K562 (cell line): Measurements from ENCODE around the gene CCDC34. TPM values are rescaled to one million over a fixed set of nuclear protein-coding genes. Genes with fewer than 3 reads are reported as not detected.

ENCODE experiments used
- CBFB ChIP-seq: sonication (generic); formaldehyde crosslinking; IDR thresholded peaks from 2 replicates; pipeline ENCODE4 v1.4.0; 2020; ENCODE audit warnings: mild to moderate bottlenecking, missing genetic modification reagents
- CREB1 ChIP-seq, 2 experiments: sonication (generic) in 1 of 2; formaldehyde crosslinking in 1 of 2; IDR thresholded peaks; 2 replicates each; pipeline versions ENCODE4 v1.6.1 to v1.8.0; 2012 to 2022; ENCODE audit warnings: inconsistent platforms in 1 of 2, mild to moderate bottlenecking in 1 of 2, missing genetic modification reagents in 1 of 2, moderate library complexity in 1 of 2
- KAT7 ChIP-seq: sonication (generic); formaldehyde crosslinking; IDR thresholded peaks from 2 replicates; pipeline ENCODE4 v1.8.0; 2022; ENCODE audit warnings: missing genetic modification reagents, mild to moderate bottlenecking, borderline replicate concordance
- NBN ChIP-seq: fragments of 450-650 bp; IDR thresholded peaks from 2 replicates; pipeline ENCODE4 v1.6.1; 2016; ENCODE audit warnings: low read depth, mild to moderate bottlenecking
- NFE2L1 ChIP-seq: fragments of 450-650 bp; IDR thresholded peaks from 2 replicates; pipeline ENCODE4 v1.6.1; 2016; ENCODE audit warnings: missing genetic modification characterization, low read depth, mild to moderate bottlenecking, missing compliant biosample characterization, moderate library complexity, borderline replicate concordance
- NRF1 ChIP-seq, 2 experiments: fragments of 450-650 bp; IDR thresholded peaks in 1 of 2; conservative IDR thresholded peaks in 1 of 2; 2 replicates each; pipeline ENCODE4 v1.6.1; 2014; ENCODE audit warnings: mild to moderate bottlenecking in 2 of 2
- PHF21A ChIP-seq: fragments of 450-650 bp; IDR thresholded peaks from 2 replicates; pipeline ENCODE4 v1.6.1; 2017; ENCODE audit warnings: low read depth, borderline replicate concordance
- PPARD ChIP-seq: fragments of 250-450 bp; sonication (Bioruptor Pico); IDR thresholded peaks from 2 replicates; pipeline ENCODE4 v1.8.0; 2022; ENCODE audit warnings: inconsistent platforms, mild to moderate bottlenecking, moderate library complexity
- PRDM10 ChIP-seq: fragments of 450-650 bp; IDR thresholded peaks from 2 replicates; pipeline ENCODE4 v1.6.1; 2018; ENCODE audit not compliant: partially characterized antibody
- RBM22 ChIP-seq: fragments of 200-400 bp; formaldehyde crosslinking; IDR thresholded peaks from 2 replicates; pipeline ENCODE4 v1.6.1; 2018; ENCODE audit warnings: low read length, low read depth; ENCODE audit not compliant: poor library complexity, severe bottlenecking
- RFX5 ChIP-seq: IDR thresholded peaks from 2 replicates; pipeline ENCODE4 v1.6.1; 2011; ENCODE audit warnings: low read depth, mild to moderate bottlenecking, improper control_type of control experiment, low read length
- SAFB2 ChIP-seq: fragments of 200-400 bp; formaldehyde crosslinking; IDR thresholded peaks from 2 replicates; pipeline ENCODE4 v1.6.1; 2018; ENCODE audit warnings: borderline replicate concordance, low read length, low read depth, moderate library complexity; ENCODE audit not compliant: severe bottlenecking
- SIN3A ChIP-seq, 2 experiments: fragments of 150-350 bp in 1 of 2; IDR thresholded peaks; 2 replicates each; pipeline ENCODE4 v1.6.1; 2011 to 2016; ENCODE audit warnings: borderline replicate concordance in 2 of 2, low read depth in 2 of 2, low read length in 2 of 2, mild to moderate bottlenecking in 2 of 2, moderate library complexity in 2 of 2; ENCODE audit not compliant: control insufficient read depth in 1 of 2
- SNIP1 ChIP-seq: fragments of 450-650 bp; IDR thresholded peaks from 2 replicates; pipeline ENCODE4 v1.7.1; 2017; ENCODE audit warnings: low read depth, mild to moderate bottlenecking
- TARDBP ChIP-seq: fragments of 450-650 bp; IDR thresholded peaks from 2 replicates; pipeline ENCODE4 v1.6.1; 2016
- ZNF583 ChIP-seq: fragments of 250-450 bp; sonication (Bioruptor Pico); IDR thresholded peaks from 2 replicates; pipeline ENCODE4 v1.4.0; 2020
- ZNF77 ChIP-seq: fragments of 250-450 bp; sonication (Bioruptor Pico); IDR thresholded peaks from 2 replicates; pipeline ENCODE4 v1.5.0; 2020
- polyA plus RNA-seq, 8 experiments: library from polyadenylated mRNA; depleted of rRNA in 4 of 8; stranded (reverse) in 5 of 8; unstranded in 3 of 8; fragments of >200 nt; fragmentation: Nextera tagmentation in 2 of 8; fragmentation: Illumina TruSeq in 1 of 8; extraction: Ambion mirVana in 2 of 8; extraction: Trizol in 1 of 8; gene quantifications; 2 replicates each; pipeline versions ENCODE4 v1.2.1 to v1.2.3, GENCODE V29; 2011 to 2014; ENCODE audit warnings: inconsistent platforms in 1 of 8, missing spikeins in 1 of 8
- total RNA-seq, 7 experiments: library from RNA; depleted of rRNA in 6 of 7; stranded (reverse); fragments of >200 nt in 6 of 7; fragmentation: Illumina TruSeq in 2 of 7; extraction: Trizol in 2 of 7; gene quantifications; 2 replicates each; pipeline versions ENCODE4 v1.2.1 to v1.2.3, GENCODE V29; 2011 to 2021; ENCODE audit warnings: low replicate concordance in 1 of 7
- TF ChIP-seq, protein P1 (sequence below): fragments of 250-450 bp; sonication (Bioruptor Pico); IDR thresholded peaks from 2 replicates; pipeline ENCODE4 v1.4.0; 2020; ENCODE audit warnings: mild to moderate bottlenecking, moderate library complexity

Gene CCDC34
- total and polyA plus RNA-seq, 9 of the 15 experiments (the other 6 are each of a cell fraction or from before 2014, with no cell fraction given): 6.2 to 42.0 (median 15.7) TPM

GRCh38 chr11:27362749-27363575 is at the start of gene CCDC34 (continued):
- no peak for TF ChIP-seq NBN
- peak; percentile 97 for TF ChIP-seq RBM22
- no peak for TF ChIP-seq SNIP1
- TF ChIP-seq NFE2L1 (tag): no peak
- no peak for TF ChIP-seq CBFB (CRISPR knock-in tag)
- TF ChIP-seq PRDM10: no peak
- no peak for TF ChIP-seq PHF21A
- no peak for TF ChIP-seq ZNF77 (CRISPR knock-in tag)
- no peak for TF ChIP-seq SAFB2
- TF ChIP-seq PPARD: no peak
- peak; percentile 90; the same call in 1 of the 2 replicates for TF ChIP-seq KAT7
- peak; percentile 86 for TF ChIP-seq RFX5
- TF ChIP-seq SIN3A (IDR thresholded peaks at IDR 0.05; ENCODE audit: borderline replicate concordance in 2 of 2, control insufficient read depth in 1 of 2, low read depth in 2 of 2, low read length in 2 of 2): peak; percentile 87 to 88; a peak in 3 of 4 replicates
- TF ChIP-seq, protein P1, sequence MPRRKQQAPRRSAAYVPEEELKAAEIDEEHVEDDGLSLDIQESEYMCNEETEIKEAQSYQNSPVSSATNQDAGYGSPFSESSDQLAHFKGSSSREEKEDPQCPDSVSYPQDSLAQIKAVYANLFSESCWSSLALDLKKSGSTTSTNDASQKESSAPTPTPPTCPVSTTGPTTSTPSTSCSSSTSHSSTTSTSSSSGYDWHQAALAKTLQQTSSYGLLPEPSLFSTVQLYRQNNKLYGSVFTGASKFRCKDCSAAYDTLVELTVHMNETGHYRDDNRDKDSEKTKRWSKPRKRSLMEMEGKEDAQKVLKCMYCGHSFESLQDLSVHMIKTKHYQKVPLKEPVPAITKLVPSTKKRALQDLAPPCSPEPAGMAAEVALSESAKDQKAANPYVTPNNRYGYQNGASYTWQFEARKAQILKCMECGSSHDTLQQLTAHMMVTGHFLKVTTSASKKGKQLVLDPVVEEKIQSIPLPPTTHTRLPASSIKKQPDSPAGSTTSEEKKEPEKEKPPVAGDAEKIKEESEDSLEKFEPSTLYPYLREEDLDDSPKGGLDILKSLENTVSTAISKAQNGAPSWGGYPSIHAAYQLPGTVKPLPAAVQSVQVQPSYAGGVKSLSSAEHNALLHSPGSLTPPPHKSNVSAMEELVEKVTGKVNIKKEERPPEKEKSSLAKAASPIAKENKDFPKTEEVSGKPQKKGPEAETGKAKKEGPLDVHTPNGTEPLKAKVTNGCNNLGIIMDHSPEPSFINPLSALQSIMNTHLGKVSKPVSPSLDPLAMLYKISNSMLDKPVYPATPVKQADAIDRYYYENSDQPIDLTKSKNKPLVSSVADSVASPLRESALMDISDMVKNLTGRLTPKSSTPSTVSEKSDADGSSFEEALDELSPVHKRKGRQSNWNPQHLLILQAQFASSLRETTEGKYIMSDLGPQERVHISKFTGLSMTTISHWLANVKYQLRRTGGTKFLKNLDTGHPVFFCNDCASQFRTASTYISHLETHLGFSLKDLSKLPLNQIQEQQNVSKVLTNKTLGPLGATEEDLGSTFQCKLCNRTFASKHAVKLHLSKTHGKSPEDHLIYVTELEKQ: no peak
- peak; percentile 83 to 86 for TF ChIP-seq NRF1 (conservative IDR thresholded peaks at IDR 0.05 in 1 of 2, IDR thresholded peaks at IDR 0.05 in 1 of 2)
- no peak for TF ChIP-seq TARDBP
- no peak; the same call in 1 of the 2 replicates for TF ChIP-seq CREB1 (IDR thresholded peaks at IDR 0.05)
- peak; percentile 41; the same call in 1 of the 2 replicates for TF ChIP-seq CREB1 (CRISPR knock-in tag; IDR thresholded peaks at IDR 0.05)
- 0 out of 2 replicates have a peak, but pooled peaks have one; percentile 20 for TF ChIP-seq ZNF583 (CRISPR knock-in tag)
